HEK293T (cell line): ENCODE measurements around the gene CBX5.

ENCODE experiments used
- CTCF ChIA-PET: fragments of 350-600 bp; formaldehyde crosslinking; extraction: SDS; loops from one replicate; lab custom pipeline; 2021; ENCODE audit warnings: antibody characterized with exemption, inconsistent platforms; lab: Yijun Ruan, JAX
- POLR2A ChIA-PET: fragments of 350-600 bp; formaldehyde crosslinking; extraction: SDS; loops from one replicate; lab custom pipeline; 2020; ENCODE audit warnings: antibody characterized with exemption, inconsistent platforms; lab: Yijun Ruan, JAX
- DNase-seq: peaks from one replicate; pipeline ENCODE4 v3.0.0; 2012; ENCODE audit warnings: mixed read lengths; ENCODE audit errors: extremely low spot score
- ARNT ChIP-seq: fragments of 450-650 bp; IDR thresholded peaks from 2 replicates; pipeline ENCODE4 v1.6.1; 2017; ENCODE audit warnings: mild to moderate bottlenecking
- BHLHE40 ChIP-seq: fragments of 450-650 bp; IDR thresholded peaks from 2 replicates; pipeline ENCODE4 v1.6.1; 2016; ENCODE audit warnings: mild to moderate bottlenecking, moderate library complexity, borderline replicate concordance
- CTBP1 ChIP-seq: fragments of 450-650 bp; IDR thresholded peaks from 2 replicates; pipeline ENCODE4 v1.6.1; 2016; ENCODE audit warnings: borderline replicate concordance
- ELF4 ChIP-seq: fragments of 450-650 bp; IDR thresholded peaks from 2 replicates; pipeline ENCODE4 v1.6.1; 2017; ENCODE audit warnings: antibody characterized with exemption
- FOXA1 ChIP-seq: fragments of 450-650 bp; IDR thresholded peaks from 2 replicates; pipeline ENCODE4 v1.6.1; 2016; ENCODE audit warnings: mild to moderate bottlenecking
- FOXK2 ChIP-seq: fragments of 450-650 bp; IDR thresholded peaks from 2 replicates; pipeline ENCODE4 v1.6.1; 2016; ENCODE audit warnings: mild to moderate bottlenecking
- FOXM1 ChIP-seq: fragments of 450-650 bp; IDR thresholded peaks from 2 replicates; pipeline ENCODE4 v1.6.1; 2017; ENCODE audit warnings: mild to moderate bottlenecking, borderline replicate concordance
- HDGF ChIP-seq: fragments of 450-650 bp; IDR thresholded peaks from 2 replicates; pipeline ENCODE4 v1.6.1; 2017; ENCODE audit warnings: antibody characterized with exemption, borderline replicate concordance
- L3MBTL2 ChIP-seq: fragments of 450-650 bp; conservative IDR thresholded peaks from 2 replicates; pipeline ENCODE4 v1.6.1; 2016; ENCODE audit warnings: mild to moderate bottlenecking
- LEF1 ChIP-seq: fragments of 450-650 bp; IDR thresholded peaks from 2 replicates; pipeline ENCODE4 v1.6.1; 2017; ENCODE audit warnings: mild to moderate bottlenecking, borderline replicate concordance
- NFRKB ChIP-seq: fragments of 450-650 bp; IDR thresholded peaks from 2 replicates; pipeline ENCODE4 v1.6.1; 2016; ENCODE audit warnings: mild to moderate bottlenecking, moderate library complexity
- PKNOX1 ChIP-seq: fragments of 450-650 bp; IDR thresholded peaks from 2 replicates; pipeline ENCODE4 v1.6.1; 2016
- SP1 ChIP-seq: fragments of 450-650 bp; IDR thresholded peaks from 2 replicates; pipeline ENCODE4 v1.6.1; 2017
- SUZ12 ChIP-seq: fragments of 450-650 bp; IDR thresholded peaks from 2 replicates; pipeline ENCODE4 v1.6.1; 2016; ENCODE audit warnings: mild to moderate bottlenecking
- TARDBP ChIP-seq: fragments of 450-650 bp; IDR thresholded peaks from 2 replicates; pipeline ENCODE4 v1.6.1; 2016
- ZNF384 ChIP-seq: fragments of 450-650 bp; IDR thresholded peaks from 2 replicates; pipeline ENCODE4 v1.6.1; 2016

CBX5 gene

DNA sequence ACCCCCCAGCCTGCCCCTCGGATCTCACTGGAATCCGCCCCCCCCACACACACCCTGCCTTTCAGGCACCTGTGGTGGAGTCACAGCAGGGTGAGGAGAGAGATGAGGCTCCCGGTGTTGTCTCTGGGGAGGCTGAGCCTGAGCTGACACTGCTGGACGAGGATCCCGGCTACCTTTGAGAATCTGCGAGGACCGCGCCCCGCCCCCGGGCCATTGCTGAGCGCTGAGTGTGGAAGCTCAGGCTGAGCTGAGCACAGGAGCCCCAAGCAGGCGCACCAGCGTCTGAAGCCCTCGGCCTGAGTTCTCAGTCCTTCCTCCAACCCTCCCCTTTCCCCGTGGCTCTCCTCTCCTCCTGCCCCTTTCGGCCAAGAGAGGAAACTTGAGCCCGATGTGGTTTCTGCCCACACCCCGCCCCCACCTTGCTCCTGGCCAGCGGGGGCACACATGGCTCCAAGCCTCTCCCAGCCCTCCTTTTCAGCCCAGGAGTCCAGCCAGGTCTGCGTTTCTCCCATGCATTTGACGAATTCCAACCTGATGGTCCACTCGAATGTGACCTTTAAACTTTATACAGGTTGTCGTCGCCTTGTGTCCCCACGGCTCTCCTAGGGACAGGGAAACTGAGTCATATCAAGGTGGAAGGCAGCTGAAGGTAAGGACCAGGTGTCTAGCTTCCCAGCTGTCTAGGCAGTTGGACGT is 21.0 kb upstream of the CBX5 start, which contains the start of gene NFE2:
NFE2 (minus strand) TSS at position 284 of the 696 bp plus-strand sequence. CDS start 5,767 bp downstream, outside the sequence.
- POLR2A ChIA-PET: interaction anchor here (1.1 to 4.3 kb wide), 3 partner anchors 11 to 21 kb away, joined by 3 to 38 read pairs (median 4); partner anchors contain the start of genes CBX5 and HNRNPA1
- CTCF ChIA-PET: interaction anchor here (0.6 to 1.1 kb wide), 4 partner anchors 8 to 94 kb away, joined by 3 to 9 read pairs (median 4); no protein-coding TSS in a partner anchor
- DNase-seq: peak; percentile 62
- TF ChIP-seq NFRKB: no peak

DNA sequence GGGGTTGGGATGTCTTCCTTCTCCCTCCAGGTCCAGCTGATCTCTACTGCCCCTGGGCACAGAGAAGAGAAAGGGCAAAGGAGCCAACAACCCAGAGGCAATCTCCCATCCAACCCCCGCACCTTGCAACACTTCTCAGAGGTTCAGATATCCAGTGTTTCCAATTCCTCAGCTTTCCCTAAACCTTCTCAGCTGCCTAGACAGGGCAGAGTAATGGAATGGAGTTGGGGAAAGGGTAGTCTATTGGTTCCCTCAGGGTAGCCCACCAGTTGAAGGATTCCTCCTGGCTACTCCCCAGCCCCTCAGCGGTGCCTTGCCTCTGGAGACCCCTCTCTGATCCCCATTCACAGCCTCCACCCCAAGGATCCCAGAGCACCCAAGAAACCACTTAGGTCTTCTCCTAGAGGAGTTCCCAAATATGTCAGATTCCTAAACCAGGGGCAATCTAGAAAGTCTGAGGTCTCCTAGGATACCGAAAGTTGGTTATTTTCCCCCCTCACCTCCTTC is 20.4 kb upstream of the CBX5 start:
- no peak for TF ChIP-seq FOXA1
- TF ChIP-seq FOXK2: no peak
- CTCF ChIA-PET: interaction anchor here (0.6 to 1.3 kb wide), 3 partner anchors 9 to 36 kb away, joined by 3 to 9 read pairs (median 5); no protein-coding TSS in a partner anchor
- POLR2A ChIA-PET: interaction anchor here (1.6 to 4.3 kb wide), 2 partner anchors 10 to 21 kb away, joined by 5 to 38 read pairs; partner anchors contain the start of genes CBX5 and HNRNPA1
- no peak for DNase-seq

DNA sequence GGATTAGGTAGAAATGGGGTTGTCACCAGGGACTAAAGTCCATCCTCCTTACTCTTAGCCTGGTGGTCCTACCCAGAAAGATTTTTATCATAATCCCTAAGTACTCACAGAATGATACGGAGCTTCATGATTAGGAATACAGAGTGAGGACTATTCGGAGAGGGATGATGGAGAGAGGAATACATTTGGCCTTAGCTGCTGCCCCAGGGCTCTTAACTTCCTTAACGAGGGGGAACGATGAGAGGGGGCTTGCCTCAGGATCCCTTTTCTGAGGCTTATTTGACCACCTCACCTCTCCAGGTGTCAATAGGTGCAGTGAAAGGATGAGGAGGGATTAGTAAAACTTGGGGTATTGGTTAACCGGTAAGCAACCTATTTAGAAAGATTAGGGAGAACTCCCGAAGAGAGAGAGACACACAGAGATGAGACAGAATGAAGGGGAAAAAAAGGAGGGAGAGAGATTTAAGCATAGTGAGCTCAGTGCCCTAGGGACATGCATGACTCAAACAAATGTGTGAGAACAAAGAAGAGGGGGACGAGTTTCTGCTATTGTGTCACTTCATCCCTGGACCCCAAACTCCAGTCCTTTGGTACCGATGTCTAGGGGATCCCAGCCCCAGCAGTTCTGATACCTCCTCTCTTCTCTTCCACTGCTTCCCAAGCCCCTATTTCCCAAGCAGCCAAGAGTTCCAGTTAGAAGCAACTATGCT is 19.7 kb upstream of the CBX5 start:
- no peak for TF ChIP-seq L3MBTL2
- TF ChIP-seq FOXA1: no peak
- no peak for TF ChIP-seq SUZ12
- no peak for TF ChIP-seq FOXM1
- no peak for TF ChIP-seq ARNT
- no peak for TF ChIP-seq LEF1
- TF ChIP-seq ELF4: no peak
- TF ChIP-seq SP1: no peak
- no peak for TF ChIP-seq PKNOX1
- TF ChIP-seq CTBP1: no peak
- TF ChIP-seq BHLHE40: no peak
- TF ChIP-seq TARDBP: no peak
- no peak for TF ChIP-seq ZNF384
- no peak for TF ChIP-seq FOXK2
- no peak for TF ChIP-seq NFRKB
- TF ChIP-seq HDGF: no peak
- ChIA-PET CTCF (interaction anchor here (0.6 to 1.3 kb wide), 4 partner anchors 9 to 37 kb away, joined by 3 to 9 read pairs (median 4); no protein-coding TSS in a partner anchor), POLR2A (interaction anchor here (1.2 to 4.3 kb wide), 3 partner anchors 9 to 20 kb away, joined by 3 to 38 read pairs (median 5); partner anchors contain the start of genes CBX5 and HNRNPA1)
- no peak for DNase-seq

- POLR2A ChIA-PET: interaction anchor here (1.2 to 4.3 kb wide), 3 partner anchors 9 to 19 kb away, joined by 3 to 38 read pairs (median 5); partner anchors contain the start of genes CBX5 and HNRNPA1
- DNase-seq: no peak
Measured at GRCh38 chr12:54298904-54299303, 19.0 kb upstream of the CBX5 start.

DNA sequence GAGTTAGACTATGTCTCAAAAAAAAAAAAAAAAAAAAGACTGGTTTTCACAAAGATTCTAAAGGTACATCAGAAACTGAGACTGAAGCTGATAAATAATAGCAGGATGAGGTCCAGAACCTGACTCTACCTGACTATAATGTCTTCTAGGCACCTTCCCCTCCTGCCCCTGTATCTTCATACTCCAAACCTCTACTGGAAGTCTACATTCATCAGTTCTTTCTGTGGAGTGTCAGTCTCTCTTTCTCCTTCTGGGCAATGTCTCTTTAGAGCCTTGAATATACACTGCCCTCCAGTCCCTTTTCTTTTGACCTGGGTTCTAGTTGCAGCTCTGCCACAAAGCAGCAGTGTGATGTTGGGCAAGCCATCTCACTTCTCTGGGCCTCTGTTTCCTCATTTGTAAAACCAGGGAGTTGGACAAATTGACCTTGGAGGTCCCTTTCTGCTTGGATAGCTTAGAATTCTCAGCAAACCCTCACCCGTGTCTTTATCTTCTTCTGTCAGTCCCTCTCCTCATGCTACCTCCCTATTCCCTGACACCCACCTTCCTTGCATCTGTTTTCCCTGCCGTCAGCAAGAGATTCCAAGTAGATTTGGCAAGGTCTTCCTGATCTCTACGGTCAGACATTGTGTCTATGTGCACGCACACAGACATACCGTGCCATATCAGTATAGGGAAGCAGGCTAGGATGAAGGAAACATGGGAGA is 16.6 kb upstream of the CBX5 start:
- ChIA-PET POLR2A (interaction anchor here (1.3 to 1.7 kb wide), 2 partner anchors 17 to 28 kb away, joined by 4 to 6 read pairs; partner anchors contain the start of genes CBX5, COPZ1 and HNRNPA1), CTCF (interaction anchor here (1.1 kb wide), 1 partner anchor 28 kb away, joined by 3 read pairs; the partner anchor contains the start of gene COPZ1)
- TF ChIP-seq FOXA1 (no peak), L3MBTL2 (no peak), FOXM1 (no peak), ELF4 (no peak), BHLHE40 (no peak), HDGF (no peak), TARDBP (no peak), ZNF384 (no peak), SUZ12 (no peak), NFRKB (no peak)

More at GRCh38 chr12:54298904-54299303, 19.0 kb upstream of the CBX5 start:
- TF ChIP-seq FOXA1: no peak
- TF ChIP-seq PKNOX1: no peak
- TF ChIP-seq FOXM1: no peak
- no peak for TF ChIP-seq SUZ12
- TF ChIP-seq NFRKB: no peak
- TF ChIP-seq ZNF384: no peak
- TF ChIP-seq CTBP1: no peak
- no peak for TF ChIP-seq ARNT
- no peak for TF ChIP-seq HDGF
- CTCF ChIA-PET: interaction anchor here (0.9 to 1.3 kb wide), 5 partner anchors 13 to 39 kb away, joined by 3 to 6 read pairs (median 3); no protein-coding TSS in a partner anchor

More for the DNA sequence above, 16.6 kb upstream of the CBX5 start:
- DNase-seq: no peak
